Skeletal muscle satellite cell (primary cell): ENCODE measurements around the gene CRYGB.
"Not testable (repeated sequence)": the region's sequence is repeated elsewhere in the genome, so short reads cannot be mapped to it uniquely, and the experiment has no call there.

Source experiments
- H3K27me3 ChIP-seq: 2 replicates; pipeline ENCODE4 v1.7.0; 2013; ENCODE audit warnings: low read length; ENCODE audit not compliant: control insufficient read depth, insufficient read depth
- H3K36me3 ChIP-seq: 2 replicates; pipeline ENCODE4 v1.7.0; 2013; ENCODE audit warnings: mild to moderate bottlenecking, control low read depth, low read length; ENCODE audit not compliant: insufficient read depth
- H3K4me1 ChIP-seq: 2 replicates; pipeline ENCODE4 v1.7.0; 2013; ENCODE audit warnings: low read length; ENCODE audit not compliant: control insufficient read depth, insufficient read depth
- H3K4me2 ChIP-seq: 2 replicates; pipeline ENCODE4 v1.7.0; 2013; ENCODE audit warnings: mild to moderate bottlenecking, low read length
- H3K4me3 ChIP-seq: 2 replicates; pipeline ENCODE4 v1.7.0; 2013; ENCODE audit warnings: low read length
- H3K9ac ChIP-seq: 2 replicates; pipeline ENCODE4 v1.7.0; 2013; ENCODE audit warnings: mild to moderate bottlenecking, low read depth, low read length, moderate library complexity
- H3K9me3 ChIP-seq: replicated peaks from 2 replicates; pipeline ENCODE4 v1.7.0; 2013; ENCODE audit warnings: mild to moderate bottlenecking, control low read depth, low read length

The CRYGB gene

DNA sequence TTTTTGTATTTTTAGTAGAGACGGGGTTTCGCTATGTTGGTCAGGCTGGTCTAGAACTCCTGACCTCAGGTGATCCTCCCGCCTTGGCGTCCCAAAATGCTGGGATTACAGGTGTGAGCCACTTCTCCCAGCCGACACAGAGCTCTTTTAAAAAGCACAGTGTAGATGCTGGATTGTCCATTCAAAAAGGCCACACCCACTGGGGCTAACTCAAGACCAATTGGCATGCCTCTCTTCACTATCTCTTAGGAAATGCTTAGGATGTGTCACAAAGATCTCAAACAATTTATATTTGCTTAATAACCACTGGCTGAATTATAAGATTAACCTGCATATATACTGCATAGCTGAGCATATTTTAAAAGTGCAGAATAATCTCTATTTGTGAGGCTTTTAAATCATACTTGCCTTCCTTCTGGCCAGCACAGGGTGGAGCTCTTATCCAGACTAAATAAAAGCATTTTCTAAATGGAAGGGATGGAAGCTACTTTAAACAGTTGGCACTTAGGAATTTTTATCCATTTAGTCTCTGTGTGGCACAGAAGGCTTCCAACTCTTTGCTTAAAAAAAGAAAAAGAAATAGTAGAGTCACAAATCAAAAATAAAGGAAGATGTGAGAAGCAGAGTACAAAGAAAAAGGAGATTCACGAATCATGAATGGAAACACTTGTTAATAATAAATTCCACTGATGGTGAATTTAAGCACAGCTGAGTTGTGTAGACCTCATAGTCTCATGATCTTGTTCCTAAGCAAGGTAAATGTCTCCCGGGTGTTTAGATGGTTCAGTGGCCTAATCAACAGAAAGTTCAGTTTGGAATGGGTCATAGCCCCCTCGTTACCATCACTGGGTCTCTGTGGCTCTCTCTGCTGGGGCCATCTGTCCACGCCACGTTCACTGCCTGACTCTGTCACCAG, 44.0 kb downstream of the CRYGB start:
- H3K27me3 ChIP-seq: peaks cover 14% of the 10 kb centered on the region
- H3K4me1 ChIP-seq: peaks cover 5% of the 10 kb centered on the region
- no peaks in the 10 kb centered on the region for H3K36me3 ChIP-seq
- H3K9me3 ChIP-seq: no peaks in the 10 kb centered on the region
- H3K9ac ChIP-seq: no peak overlapping the region
- H3K4me2 ChIP-seq: no peak overlapping the region
- H3K4me3 ChIP-seq: no peak overlapping the region

GRCh38 chr2:208099682-208100470, 46.1 kb downstream of the CRYGB start:
- H3K27me3 ChIP-seq: peaks cover 14% of the 10 kb centered on the region
- H3K36me3 ChIP-seq: no peaks in the 10 kb centered on the region
- H3K4me3 ChIP-seq: no peak overlapping the region
- no peak overlapping the region for H3K4me2 ChIP-seq
- H3K9me3 ChIP-seq: no peaks in the 10 kb centered on the region
- H3K9ac ChIP-seq: no peak overlapping the region
- H3K4me1 ChIP-seq: peaks cover 5% of the 10 kb centered on the region

DNA sequence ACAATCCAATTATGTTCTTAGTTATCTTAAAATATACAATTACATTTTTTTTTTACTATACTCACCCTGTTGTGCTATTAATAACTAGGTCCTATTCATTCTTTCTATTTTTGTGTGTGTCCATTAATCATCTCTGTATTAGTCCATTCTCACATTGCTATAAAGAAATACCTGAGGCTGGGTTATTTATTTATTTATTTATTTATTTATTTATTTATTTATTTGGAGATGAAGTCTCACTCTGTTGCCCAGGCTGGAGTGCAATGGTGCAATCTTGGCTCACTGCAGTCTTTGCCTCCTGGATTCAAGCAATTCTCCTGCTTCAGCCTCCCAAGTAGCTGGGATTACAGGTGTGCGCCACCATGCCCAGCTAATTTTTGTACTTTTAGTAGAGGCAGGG, 47.3 kb downstream of the CRYGB start:
- H3K36me3 ChIP-seq, H3K4me2 ChIP-seq, H3K27me3 ChIP-seq, H3K4me3 ChIP-seq, H3K9me3 ChIP-seq, H3K9ac ChIP-seq, H3K4me1 ChIP-seq: not testable (repeated sequence)

- H3K27me3 ChIP-seq: peaks cover 8% of the 10 kb centered on the region
- H3K9me3 ChIP-seq: no peaks in the 10 kb centered on the region
- H3K36me3 ChIP-seq: no peaks in the 10 kb centered on the region
- H3K4me2 ChIP-seq: no peak overlapping the region
- H3K4me3 ChIP-seq: no peak overlapping the region
- peaks cover 5% of the 10 kb centered on the region for H3K4me1 ChIP-seq
- H3K9ac ChIP-seq: no peak overlapping the region
Measured at GRCh38 chr2:208098267-208098666, 47.7 kb downstream of the CRYGB start.

- Histone ChIP-seq H3K36me3 (no peaks in the 10 kb centered on the region), H3K9me3 (no peaks in the 10 kb centered on the region), H3K4me3 (no peak overlapping the region)
Measured at GRCh38 chr2:208097801-208098200, 48.2 kb downstream of the CRYGB start.

DNA sequence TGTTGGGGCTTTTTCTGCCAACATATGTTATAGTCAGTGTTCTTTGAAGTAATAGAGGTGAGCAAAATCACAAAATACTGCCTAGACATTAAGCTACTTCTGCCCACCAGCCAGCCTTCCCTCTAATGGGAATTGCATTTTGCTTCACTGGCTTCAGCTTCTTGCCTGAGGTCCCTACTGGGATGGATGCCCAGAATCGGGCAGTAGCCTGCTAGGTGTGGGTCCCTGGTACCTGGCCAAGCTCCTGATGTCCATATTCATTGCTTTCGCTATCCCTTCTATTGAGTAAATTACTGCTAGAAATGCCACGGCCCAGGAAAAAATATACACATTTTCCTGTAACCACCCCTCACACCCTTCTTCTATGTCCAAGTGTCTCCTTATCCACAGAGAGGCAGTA, 48.6 kb downstream of the CRYGB start:
- Histone ChIP-seq H3K36me3 (no peaks in the 10 kb centered on the region), H3K4me3 (no peak overlapping the region), H3K27me3 (peaks cover 11% of the 10 kb centered on the region)

More at GRCh38 chr2:208097801-208098200, 48.2 kb downstream of the CRYGB start:
- no peak overlapping the region for H3K9ac ChIP-seq
- H3K4me2 ChIP-seq: no peak overlapping the region
- H3K4me1 ChIP-seq: peaks cover 5% of the 10 kb centered on the region
- peaks cover 8% of the 10 kb centered on the region for H3K27me3 ChIP-seq

DNA sequence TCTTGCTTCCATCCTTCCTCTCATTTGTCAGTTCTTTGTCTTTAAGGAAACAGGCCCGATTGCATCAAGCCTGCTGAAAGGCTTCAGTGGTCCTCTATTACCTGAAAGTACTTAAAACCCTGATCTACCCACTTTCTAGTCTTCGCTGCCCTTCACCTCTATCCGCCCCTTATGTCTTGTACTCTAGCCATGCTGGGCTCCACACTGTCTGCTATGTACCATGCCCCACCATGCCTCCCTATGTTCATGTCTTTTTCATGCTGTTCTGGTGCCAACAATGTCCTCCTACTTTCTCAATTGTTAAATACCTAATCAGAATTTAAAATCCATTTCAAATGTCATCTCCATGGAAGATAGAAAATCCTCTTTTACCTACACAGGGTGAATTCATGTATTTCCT, 49.9 kb downstream of the CRYGB start:
- Histone ChIP-seq H3K9ac (no peak overlapping the region), H3K9me3 (no peaks in the 10 kb centered on the region), H3K4me2 (no peak overlapping the region), H3K27me3 (peaks cover 14% of the 10 kb centered on the region), H3K36me3 (no peaks in the 10 kb centered on the region), H3K4me1 (peaks cover 5% of the 10 kb centered on the region), H3K4me3 (no peak overlapping the region)

More for the DNA sequence above, 48.6 kb downstream of the CRYGB start:
- Histone ChIP-seq H3K9ac (no peak overlapping the region), H3K9me3 (no peaks in the 10 kb centered on the region), H3K4me1 (peaks cover 5% of the 10 kb centered on the region), H3K4me2 (no peak overlapping the region)

- Histone ChIP-seq H3K4me1 (peaks cover 5% of the 10 kb centered on the region), H3K4me3 (no peak overlapping the region), H3K36me3 (no peaks in the 10 kb centered on the region), H3K9me3 (no peaks in the 10 kb centered on the region), H3K4me2 (no peak overlapping the region), H3K9ac (no peak overlapping the region), H3K27me3 (peaks cover 14% of the 10 kb centered on the region)
Measured at GRCh38 chr2:208093128-208093527, 52.8 kb downstream of the CRYGB start.
